ENCODE measurements around the gene SHROOM1.
A peak's percentile ranks its signal among the peaks of the same experiment; 100 is the strongest.

SHROOM1 gene

GRCh38 chr5:132821350-132821749 lies 9.1 kb downstream of the SHROOM1 start:
- no peak for DNase-seq (ENCODE audit: low read depth)
- H3K4me3 ChIP-seq (replicated peaks; ENCODE audit: low read depth, low read length): no peak overlapping the region
- TF ChIP-seq CTCF (IDR thresholded peaks at IDR 0.05; ENCODE audit: low read length, missing control alignments): no peak

GRCh38 chr5:132820162-132820754 lies 10.2 kb downstream of the SHROOM1 start:
- TF ChIP-seq CTCF (IDR thresholded peaks at IDR 0.05; ENCODE audit: low read length, missing control alignments): peak; percentile 91
- no peak overlapping the region for H3K4me3 ChIP-seq (replicated peaks; ENCODE audit: low read depth, low read length)
- peak; percentile 95 for DNase-seq (ENCODE audit: low read depth)

GRCh38 chr5:132819468-132819867 lies 11.0 kb downstream of the SHROOM1 start:
- no peak overlapping the region for H3K4me3 ChIP-seq (replicated peaks; ENCODE audit: low read depth, low read length)
- no peak for TF ChIP-seq CTCF (IDR thresholded peaks at IDR 0.05; ENCODE audit: low read length, missing control alignments)
- DNase-seq (ENCODE audit: low read depth): no peak

- TF ChIP-seq CTCF (IDR thresholded peaks at IDR 0.05; ENCODE audit: low read length, missing control alignments): no peak
- DNase-seq (ENCODE audit: low read depth): no peak
Observed at GRCh38 chr5:132817011-132817410, 13.4 kb downstream of the SHROOM1 start.

GRCh38 chr5:132816554-132816953 lies 13.9 kb downstream of the SHROOM1 start:
- no peak for DNase-seq (ENCODE audit: low read depth)
- H3K4me3 ChIP-seq (replicated peaks; ENCODE audit: low read depth, low read length): no peak overlapping the region
- no peak for TF ChIP-seq CTCF (IDR thresholded peaks at IDR 0.05; ENCODE audit: low read length, missing control alignments)

More at GRCh38 chr5:132817011-132817410, 13.4 kb downstream of the SHROOM1 start:
- H3K4me3 ChIP-seq (replicated peaks; ENCODE audit: low read depth, low read length): no peak overlapping the region

GRCh38 chr5:132816083-132816482 lies 14.4 kb downstream of the SHROOM1 start:
- no peak for TF ChIP-seq CTCF (IDR thresholded peaks at IDR 0.05; ENCODE audit: low read length, missing control alignments)
- DNase-seq (ENCODE audit: low read depth): no peak
- no peak overlapping the region for H3K4me3 ChIP-seq (replicated peaks; ENCODE audit: low read depth, low read length)

- no peak for DNase-seq (ENCODE audit: low read depth)
- H3K4me3 ChIP-seq (replicated peaks; ENCODE audit: low read depth, low read length): no peak overlapping the region
- TF ChIP-seq CTCF (IDR thresholded peaks at IDR 0.05; ENCODE audit: low read length, missing control alignments): no peak
Observed at GRCh38 chr5:132815454-132815853, 15.0 kb downstream of the SHROOM1 start.

Measured in fibroblast of pulmonary artery (primary cell).